SK-N-SH (cell line): Measurements from ENCODE around the gene BMPR1B. TPM values are rescaled to one million over a fixed set of nuclear protein-coding genes. Genes with fewer than 3 reads are reported as not detected.

Source experiments
- CTCF ChIA-PET: fragments of 300-600, 350-600 bp; formaldehyde crosslinking; extraction: SDS; loops from one replicate; lab custom pipeline; 2021; lab: Yijun Ruan, JAX
- POLR2A ChIA-PET: fragments of 350-600 bp; sonication (Branson Sonifier 250); formaldehyde crosslinking; extraction: SDS; loops from one replicate; lab custom pipeline; 2020; ENCODE audit warnings: antibody characterized with exemption, inconsistent platforms; lab: Yijun Ruan, JAX
- DNase-seq: peaks from one replicate; pipeline ENCODE4 v3.0.0; 2012
- H2AFZ ChIP-seq: fragments of 200-600 bp; sonication (generic); 2 replicates; pipeline ENCODE4 v1.8.1; 2016; ENCODE audit warnings: antibody characterized with exemption, mild to moderate bottlenecking, low read depth
- H3F3A ChIP-seq: fragments of 200-600 bp; sonication (generic); replicated peaks from 2 replicates; pipeline ENCODE3; 2016; ENCODE audit warnings: antibody characterized with exemption, mild to moderate bottlenecking; ENCODE audit not compliant: insufficient read depth
- H3K27ac ChIP-seq, 2 experiments: fragments of 200-500 bp in 1 of 2; fragments of 200-600 bp in 1 of 2; sonication (Bioruptor generic) in 1 of 2; sonication (generic), shearing (Covaris generic) in 1 of 2; 2 replicates each; pipeline versions ENCODE4 v1.5.1 to v1.6.1; 2014 to 2016; ENCODE audit warnings: low read depth in 2 of 2, inconsistent platforms in 1 of 2, low read length in 1 of 2, mild to moderate bottlenecking in 1 of 2, mixed read lengths in 1 of 2
- H3K27me3 ChIP-seq: fragments of 200-600 bp; sonication (generic), shearing (Covaris generic); 2 replicates; pipeline ENCODE4 v1.6.1; 2016; ENCODE audit warnings: mixed run types; ENCODE audit not compliant: insufficient read depth
- H3K36me3 ChIP-seq, 2 experiments: fragments of 200-500 bp in 1 of 2; fragments of 200-600 bp in 1 of 2; sonication (Bioruptor generic) in 1 of 2; sonication (generic) in 1 of 2; replicated peaks in 1 of 2; 2 replicates each; pipeline versions ENCODE3 to v1.5.1; 2014 to 2016; ENCODE audit warnings: low read length in 1 of 2, mild to moderate bottlenecking in 1 of 2; ENCODE audit not compliant: insufficient read depth in 2 of 2, control insufficient read depth in 1 of 2
- H3K4me1 ChIP-seq, 2 experiments: fragments of 200-500 bp in 1 of 2; fragments of 200-600 bp in 1 of 2; sonication (Bioruptor generic) in 1 of 2; sonication (generic), shearing (Covaris generic) in 1 of 2; 2 replicates each; pipeline versions ENCODE4 v1.5.1 to v1.6.1; 2014 to 2016; ENCODE audit warnings: low read depth in 1 of 2, low read length in 1 of 2, mixed run types in 1 of 2; ENCODE audit not compliant: insufficient read depth in 2 of 2, control insufficient read depth in 1 of 2
- H3K4me2 ChIP-seq: fragments of 200-600 bp; sonication (generic), shearing (Covaris generic); 2 replicates; pipeline ENCODE4 v1.6.1; 2017; ENCODE audit warnings: mixed run types
- H3K4me3 ChIP-seq, 2 experiments: fragments of 200-500 bp in 1 of 2; fragments of 200-600 bp in 1 of 2; sonication (Bioruptor generic) in 1 of 2; sonication (generic), shearing (Covaris generic) in 1 of 2; 2 replicates each; pipeline versions ENCODE4 v1.5.1 to v1.8.1; 2014 to 2016; ENCODE audit warnings: low read depth in 2 of 2, inconsistent platforms in 1 of 2, low read length in 1 of 2, mild to moderate bottlenecking in 1 of 2, mixed read lengths in 1 of 2, moderate library complexity in 1 of 2
- H3K79me2 ChIP-seq: fragments of 200-600 bp; sonication (generic); 2 replicates; pipeline ENCODE4 v1.8.1; 2017; ENCODE audit warnings: mild to moderate bottlenecking; ENCODE audit not compliant: insufficient read depth
- H3K9ac ChIP-seq: fragments of 200-600 bp; sonication (generic); 2 replicates; pipeline ENCODE4 v1.6.1; 2017; ENCODE audit warnings: mixed run types
- H3K9me2 ChIP-seq: fragments of 200-600 bp; sonication (generic); 2 replicates; pipeline ENCODE4 v1.6.1; 2017; ENCODE audit warnings: mixed run types
- H3K9me3 ChIP-seq: fragments of 200-600 bp; sonication (generic); 2 replicates; pipeline ENCODE4 v1.6.1; 2017; ENCODE audit warnings: mixed run types, mild to moderate bottlenecking, moderate library complexity
- H4K20me1 ChIP-seq: fragments of 200-600 bp; sonication (generic); 2 replicates; pipeline ENCODE4 v1.6.1; 2017; ENCODE audit warnings: mild to moderate bottlenecking, mixed run types; ENCODE audit not compliant: insufficient read depth
- CHD2 ChIP-seq: fragments of 150-350 bp; IDR thresholded peaks from 2 replicates; pipeline ENCODE4 v1.6.1; 2018; ENCODE audit warnings: low read length; ENCODE audit not compliant: partially characterized antibody
- CTCF ChIP-seq: fragments of 200-600 bp; sonication (generic); IDR thresholded peaks from 2 replicates; pipeline ENCODE4 v1.6.1; 2017; ENCODE audit warnings: antibody characterized with exemption, mild to moderate bottlenecking, moderate library complexity
- EP300 ChIP-seq, 2 experiments: IDR thresholded peaks; 2 replicates each; pipeline versions ENCODE4 v1.4.0 to v1.6.1; 2012; ENCODE audit warnings: borderline replicate concordance in 1 of 2, low read depth in 1 of 2, low read length in 1 of 2
- EZH2phosphoT487 ChIP-seq: fragments of 200-600 bp; sonication (generic); IDR thresholded peaks from 2 replicates; pipeline ENCODE4 v1.6.1; 2017; ENCODE audit warnings: low read depth, mixed run types, mild to moderate bottlenecking, antibody characterized with exemption, moderate library complexity, borderline replicate concordance
- FOSL2 ChIP-seq: IDR thresholded peaks from 2 replicates; pipeline ENCODE4 v1.4.0; 2012; ENCODE audit warnings: low read depth, mild to moderate bottlenecking, moderate library complexity, borderline replicate concordance
- FOXJ3 ChIP-seq: sonication (generic); formaldehyde crosslinking; IDR thresholded peaks from 2 replicates; pipeline ENCODE4 v1.5.1; 2020; ENCODE audit warnings: mild to moderate bottlenecking, missing genetic modification reagents
- FOXM1 ChIP-seq: IDR thresholded peaks from 2 replicates; pipeline ENCODE4 v1.4.0; 2012; ENCODE audit warnings: low read depth, mild to moderate bottlenecking
- GABPA ChIP-seq: IDR thresholded peaks from 2 replicates; pipeline ENCODE4 v1.4.0; 2012; ENCODE audit warnings: low read depth, mild to moderate bottlenecking
- GATA2 ChIP-seq: sonication (generic); formaldehyde crosslinking; IDR thresholded peaks from 2 replicates; pipeline ENCODE4 v1.5.0; 2020; ENCODE audit warnings: mild to moderate bottlenecking, missing genetic modification reagents
- IRF3 ChIP-seq: fragments of 150-350 bp; IDR thresholded peaks from 2 replicates; pipeline ENCODE4 v1.6.1; 2016; ENCODE audit warnings: mild to moderate bottlenecking, low read depth, low read length
- JUND ChIP-seq: IDR thresholded peaks from 2 replicates; pipeline ENCODE4 v1.4.0; 2012
- MAX ChIP-seq: IDR thresholded peaks from 2 replicates; pipeline ENCODE4 v1.4.0; 2012; ENCODE audit warnings: low read depth
- MEF2A ChIP-seq: IDR thresholded peaks from 2 replicates; pipeline ENCODE4 v1.4.0; 2012; ENCODE audit warnings: low read depth, borderline replicate concordance
- MXI1 ChIP-seq: IDR thresholded peaks from 2 replicates; pipeline ENCODE4 v1.6.1; 2012; ENCODE audit warnings: mild to moderate bottlenecking, low read depth, low read length, improper control_type of control experiment
- NFIC ChIP-seq: IDR thresholded peaks from 2 replicates; pipeline ENCODE4 v1.4.0; 2012; ENCODE audit warnings: borderline replicate concordance
- NRF1 ChIP-seq: IDR thresholded peaks from 2 replicates; pipeline ENCODE4 v1.6.1; 2012; ENCODE audit warnings: low read depth, mild to moderate bottlenecking, low read length
- POLR2AphosphoS5 ChIP-seq: IDR thresholded peaks from 2 replicates; pipeline ENCODE4 v1.6.1; 2012; ENCODE audit warnings: low read depth, low read length
- RCOR1 ChIP-seq: fragments of 150-350 bp; IDR thresholded peaks from 2 replicates; pipeline ENCODE4 v1.6.1; 2017; ENCODE audit warnings: antibody characterized with exemption, low read length
- RXRA ChIP-seq: IDR thresholded peaks from 2 replicates; pipeline ENCODE4 v1.4.0; 2012; ENCODE audit warnings: low read depth, mild to moderate bottlenecking, borderline replicate concordance
- SMC3 ChIP-seq: IDR thresholded peaks from 2 replicates; pipeline ENCODE4 v1.6.1; 2012; ENCODE audit warnings: low read depth, low read length, improper control_type of control experiment
- TCF12 ChIP-seq: IDR thresholded peaks from 2 replicates; pipeline ENCODE4 v1.4.0; 2012
- TEAD4 ChIP-seq: IDR thresholded peaks from 2 replicates; pipeline ENCODE4 v1.4.0; 2012; ENCODE audit warnings: mild to moderate bottlenecking, borderline replicate concordance; ENCODE audit not compliant: insufficient read depth
- USF1 ChIP-seq: IDR thresholded peaks from 2 replicates; pipeline ENCODE4 v1.4.0; 2012; ENCODE audit warnings: low read depth, borderline replicate concordance
- YY1 ChIP-seq: IDR thresholded peaks from 2 replicates; pipeline ENCODE4 v1.4.0; 2012; ENCODE audit warnings: low read depth, mild to moderate bottlenecking
- WGBS: methylation state at CpG from one replicate; pipeline ENCODE4 v1.1.6; 2017; ENCODE audit warnings: low lambda C conversion rate; 5-methylcytosine and 5-hydroxymethylcytosine counted together
- polyA plus RNA-seq, 3 experiments: library from polyadenylated mRNA; depleted of rRNA; stranded (reverse); fragments of >200 nt; gene quantifications; 2 replicates each; pipeline ENCODE4 v1.2.3, GENCODE V29; 2012
- TF ChIP-seq, protein P1 (sequence below): IDR thresholded peaks from 2 replicates; pipeline ENCODE4 v1.6.1; 2012; ENCODE audit warnings: mild to moderate bottlenecking, low read depth, low read length, moderate library complexity
- TF ChIP-seq, protein P2 (sequence below): fragments of 150-350 bp; IDR thresholded peaks from 2 replicates; pipeline ENCODE4 v1.6.1; 2017; ENCODE audit warnings: antibody characterized with exemption, low read length, low read depth, borderline replicate concordance

The BMPR1B gene
- polyA plus RNA-seq, 1 of the 3 experiments (the other 2 are of a cell fraction): 0.16 TPM

DNA sequence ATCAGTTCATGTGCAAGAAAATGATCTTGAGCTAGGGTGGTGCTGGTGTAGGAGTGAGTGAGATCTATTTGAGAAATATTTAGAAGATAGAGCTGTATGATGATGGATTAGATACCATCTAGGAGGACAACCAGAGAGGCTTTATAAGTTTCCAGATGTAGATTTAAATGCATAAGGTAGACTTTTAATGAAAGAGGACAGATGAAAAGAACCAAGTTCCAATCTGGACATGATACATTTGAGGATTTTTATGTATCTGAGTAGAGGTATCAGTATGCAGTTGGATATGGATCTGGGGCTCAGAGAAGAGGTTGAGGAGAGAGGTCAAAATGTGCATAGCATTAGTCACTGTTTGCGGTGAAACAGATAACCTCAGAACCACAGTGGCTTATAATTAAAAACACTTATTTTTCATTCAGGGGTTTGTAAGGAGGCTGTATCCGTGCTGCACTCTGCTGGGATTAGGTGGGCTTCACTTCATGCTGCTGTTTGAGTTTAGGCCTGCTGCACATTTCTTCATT, 348.7 kb downstream of the BMPR1B start:
- POLR2A ChIA-PET: no interaction called here
- Histone ChIP-seq H3K79me2 (no peaks in the 10 kb centered on the region), H3K9me2 (no peaks in the 10 kb centered on the region), H2AFZ (no peak overlapping the region), H3K4me2 (peak overlapping the region; percentile 24; the same call in 1 of the 2 replicates), H3F3A (peaks cover 12% of the 10 kb centered on the region), H4K20me1 (no peaks in the 10 kb centered on the region), H3K4me1 (peaks cover 7 to 16% of the 10 kb centered on the region in 2 experiments), H3K36me3 (no peaks in the 10 kb centered on the region), H3K9ac (no peak overlapping the region), H3K27me3 (no peaks in the 10 kb centered on the region), H3K27ac (peak overlapping the region; percentile 4 to 19; a peak in 2 of 4 replicates), H3K9me3 (no peaks in the 10 kb centered on the region), H3K4me3 (no peak overlapping the region)
- DNase-seq: no peak
- CTCF ChIA-PET: interaction anchor here (0.8 to 1.1 kb wide), 3 partner anchors 12 to 515 kb away, joined by 3 to 4 read pairs (median 3); no protein-coding TSS in a partner anchor
- 10% methylated on average over 2 of the region's 2 CpGs for WGBS
- TF ChIP-seq NRF1 (no peak), IRF3 (no peak), GABPA (no peak), SMC3 (no peak), TCF12 (peak; percentile 99), JUND (peak; percentile 85), CTCF (no peak), MAX (peak; percentile 58; the same call in 1 of the 2 replicates), RCOR1 (0 out of 2 replicates have a peak, but pooled peaks have one; percentile 8), MXI1 (no peak), POLR2AphosphoS5 (peak; percentile 77), FOXJ3 (CRISPR knock-in tag) (no peak), USF1 (no peak), GATA2 (no peak), RXRA (peak; percentile 96), CHD2 (no peak), NFIC (peak; percentile 79), TEAD4 (peak; percentile 91; the same call in 1 of the 2 replicates), MEF2A (peak; percentile 38; the same call in 1 of the 2 replicates), FOXM1 (peak; percentile 89), FOSL2 (peak; percentile 88), YY1 (0 out of 2 replicates have a peak, but pooled peaks have one; percentile 25), EP300 (IDR thresholded peaks at IDR 0.05; ENCODE audit: borderline replicate concordance in 1 of 2, low read depth in 1 of 2, low read length in 1 of 2) (peak; percentile 16 to 96; a peak in 2 of 4 replicates), EZH2phosphoT487 (no peak)
- TF ChIP-seq, protein P1, sequence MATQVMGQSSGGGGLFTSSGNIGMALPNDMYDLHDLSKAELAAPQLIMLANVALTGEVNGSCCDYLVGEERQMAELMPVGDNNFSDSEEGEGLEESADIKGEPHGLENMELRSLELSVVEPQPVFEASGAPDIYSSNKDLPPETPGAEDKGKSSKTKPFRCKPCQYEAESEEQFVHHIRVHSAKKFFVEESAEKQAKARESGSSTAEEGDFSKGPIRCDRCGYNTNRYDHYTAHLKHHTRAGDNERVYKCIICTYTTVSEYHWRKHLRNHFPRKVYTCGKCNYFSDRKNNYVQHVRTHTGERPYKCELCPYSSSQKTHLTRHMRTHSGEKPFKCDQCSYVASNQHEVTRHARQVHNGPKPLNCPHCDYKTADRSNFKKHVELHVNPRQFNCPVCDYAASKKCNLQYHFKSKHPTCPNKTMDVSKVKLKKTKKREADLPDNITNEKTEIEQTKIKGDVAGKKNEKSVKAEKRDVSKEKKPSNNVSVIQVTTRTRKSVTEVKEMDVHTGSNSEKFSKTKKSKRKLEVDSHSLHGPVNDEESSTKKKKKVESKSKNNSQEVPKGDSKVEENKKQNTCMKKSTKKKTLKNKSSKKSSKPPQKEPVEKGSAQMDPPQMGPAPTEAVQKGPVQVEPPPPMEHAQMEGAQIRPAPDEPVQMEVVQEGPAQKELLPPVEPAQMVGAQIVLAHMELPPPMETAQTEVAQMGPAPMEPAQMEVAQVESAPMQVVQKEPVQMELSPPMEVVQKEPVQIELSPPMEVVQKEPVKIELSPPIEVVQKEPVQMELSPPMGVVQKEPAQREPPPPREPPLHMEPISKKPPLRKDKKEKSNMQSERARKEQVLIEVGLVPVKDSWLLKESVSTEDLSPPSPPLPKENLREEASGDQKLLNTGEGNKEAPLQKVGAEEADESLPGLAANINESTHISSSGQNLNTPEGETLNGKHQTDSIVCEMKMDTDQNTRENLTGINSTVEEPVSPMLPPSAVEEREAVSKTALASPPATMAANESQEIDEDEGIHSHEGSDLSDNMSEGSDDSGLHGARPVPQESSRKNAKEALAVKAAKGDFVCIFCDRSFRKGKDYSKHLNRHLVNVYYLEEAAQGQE: no peak
- TF ChIP-seq, protein P2, sequence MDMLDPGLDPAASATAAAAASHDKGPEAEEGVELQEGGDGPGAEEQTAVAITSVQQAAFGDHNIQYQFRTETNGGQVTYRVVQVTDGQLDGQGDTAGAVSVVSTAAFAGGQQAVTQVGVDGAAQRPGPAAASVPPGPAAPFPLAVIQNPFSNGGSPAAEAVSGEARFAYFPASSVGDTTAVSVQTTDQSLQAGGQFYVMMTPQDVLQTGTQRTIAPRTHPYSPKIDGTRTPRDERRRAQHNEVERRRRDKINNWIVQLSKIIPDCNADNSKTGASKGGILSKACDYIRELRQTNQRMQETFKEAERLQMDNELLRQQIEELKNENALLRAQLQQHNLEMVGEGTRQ: no peak
